Natural killer cell (primary cell): ENCODE measurements around the gene MIGA2. TPM values are rescaled to one million over a fixed set of nuclear protein-coding genes. Genes with fewer than 3 reads are reported as not detected.

ENCODE experiments used
- ATAC-seq, 3 donors: fragments of 150-1000 bp in 2 of 3; fragments of 200-7000 bp in 1 of 3; cut with Tn5 transposase; 1 replicate in 1 of 3; 2 replicates in 2 of 3; pipeline ENCODE4 v1.10.0; 2021; ENCODE audit warnings: mild to moderate bottlenecking in 2 of 3, moderate library complexity in 2 of 3
- DNase-seq, 2 donors: peaks; one replicate each; pipeline versions ENCODE4 v3.0.0 to v3.0.0-alpha.2; 2013 to 2021; ENCODE audit warnings: mixed read lengths in 1 of 2
- H3K27ac ChIP-seq: one replicate; pipeline ENCODE4 v1.5.1; 2013; ENCODE audit warnings: mild to moderate bottlenecking, low read length
- H3K27me3 ChIP-seq: one replicate; pipeline ENCODE4 v1.6.1; 2013; ENCODE audit warnings: low read length; ENCODE audit not compliant: control insufficient read depth, insufficient read depth
- H3K36me3 ChIP-seq: one replicate; pipeline ENCODE4 v1.6.1; 2013; ENCODE audit warnings: low read length; ENCODE audit not compliant: control insufficient read depth, insufficient read depth
- H3K4me1 ChIP-seq: one replicate; pipeline ENCODE4 v1.6.1; 2013; ENCODE audit warnings: low read length; ENCODE audit not compliant: control insufficient read depth, insufficient read depth
- H3K4me3 ChIP-seq: one replicate; pipeline ENCODE4 v1.5.1; 2013; ENCODE audit warnings: low read length
- H3K9me3 ChIP-seq: one replicate; pipeline ENCODE4 v1.6.1; 2013; ENCODE audit warnings: low read length; ENCODE audit not compliant: control insufficient read depth, insufficient read depth
- H3K27ac Mint-ChIP-seq, 2 donors: one replicate each; pipeline ENCODE4 v1.8.0; 2022; ENCODE audit warnings: mild to moderate bottlenecking in 2 of 2, mixed read lengths in 2 of 2, moderate library complexity in 1 of 2
- H3K27me3 Mint-ChIP-seq, 2 donors: one replicate each; pipeline ENCODE4 v1.8.0; 2022; ENCODE audit warnings: low read depth in 2 of 2, mixed read lengths in 2 of 2
- H3K36me3 Mint-ChIP-seq: one replicate; pipeline ENCODE4 v1.8.0; 2022; ENCODE audit warnings: mixed read lengths
- H3K4me1 Mint-ChIP-seq, 2 donors: one replicate each; pipeline ENCODE4 v1.8.0; 2022; ENCODE audit warnings: mixed read lengths in 2 of 2
- H3K4me3 Mint-ChIP-seq: one replicate; pipeline ENCODE4 v1.8.0; 2022; ENCODE audit warnings: mild to moderate bottlenecking, moderate library complexity, mixed read lengths
- H3K9me3 Mint-ChIP-seq, 2 donors: one replicate each; pipeline ENCODE4 v1.8.0; 2022; ENCODE audit warnings: mixed read lengths in 2 of 2
- WGBS: methylation state at CpG from one replicate; pipeline ENCODE4 v1.1.7; 2013; ENCODE audit warnings: missing lambda C conversion rate; ENCODE audit not compliant: insufficient coverage; 5-methylcytosine and 5-hydroxymethylcytosine counted together
- intact Hi-C: fragments of 100-400 bp; cut with micrococcal nuclease; formaldehyde crosslinking; loops from one replicate; pipeline ENCODE4 v1.14.2; 2022
- total RNA-seq, 4 donors: library from RNA; stranded (reverse); fragments of 120-200 nt in 1 of 4; gene quantifications; one replicate each; pipeline versions ENCODE4 v1.2.3 to v1.2.4, GENCODE V29; 2013 to 2022
- TF ChIP-seq, protein P1 (sequence below): fragments of 200-600 bp; IDR thresholded peaks from one replicate; pipeline ENCODE4 v1.8.0; 2022; ENCODE audit warnings: antibody characterized with exemption

MIGA2 gene
- total RNA-seq, 3 donors from 2014 or later (not counting 1 experiment from before 2014, with no cell fraction given), result 67.3 to 77.9 (median 73.9) TPM

DNA sequence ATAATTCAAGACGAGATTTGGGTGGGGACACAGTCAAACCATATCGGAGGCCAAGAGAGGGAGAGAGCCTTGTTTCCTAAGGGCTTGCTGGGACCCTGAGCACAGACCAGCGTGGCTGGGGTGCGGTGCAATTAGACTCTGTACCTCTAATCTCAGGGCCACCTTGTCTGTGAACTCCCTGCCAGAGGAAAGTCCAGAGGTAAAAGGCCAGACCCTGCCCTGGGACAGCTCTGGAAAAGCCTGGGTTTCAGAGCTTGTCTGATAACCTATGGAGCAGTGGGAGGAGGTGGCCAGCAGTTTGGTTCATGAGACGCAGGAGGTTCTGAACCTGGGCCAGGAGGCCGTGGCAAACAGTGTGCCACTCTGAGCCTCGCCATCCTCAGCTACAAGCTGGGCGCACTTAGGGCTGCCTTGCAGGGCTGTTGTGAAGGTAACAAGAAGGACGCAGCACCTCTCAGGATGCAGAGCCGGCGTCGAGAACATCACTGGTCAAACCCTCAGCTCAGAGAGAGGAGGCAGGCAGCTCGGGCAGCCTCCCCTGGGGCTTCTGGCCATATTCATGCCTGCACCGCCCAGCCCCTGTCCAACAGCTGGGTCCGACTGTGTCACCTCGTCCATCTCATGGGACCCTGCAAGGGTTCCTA, 39.7 kb downstream of the MIGA2 start:
- intact Hi-C loops, result no loop called here
- DNase-seq, result no peak
- no peak overlapping the region for H3K4me3 Mint-ChIP-seq
- peaks cover 5 to 8% of the 10 kb centered on the region in 2 donors for H3K4me1 Mint-ChIP-seq
- TF ChIP-seq, protein P1, sequence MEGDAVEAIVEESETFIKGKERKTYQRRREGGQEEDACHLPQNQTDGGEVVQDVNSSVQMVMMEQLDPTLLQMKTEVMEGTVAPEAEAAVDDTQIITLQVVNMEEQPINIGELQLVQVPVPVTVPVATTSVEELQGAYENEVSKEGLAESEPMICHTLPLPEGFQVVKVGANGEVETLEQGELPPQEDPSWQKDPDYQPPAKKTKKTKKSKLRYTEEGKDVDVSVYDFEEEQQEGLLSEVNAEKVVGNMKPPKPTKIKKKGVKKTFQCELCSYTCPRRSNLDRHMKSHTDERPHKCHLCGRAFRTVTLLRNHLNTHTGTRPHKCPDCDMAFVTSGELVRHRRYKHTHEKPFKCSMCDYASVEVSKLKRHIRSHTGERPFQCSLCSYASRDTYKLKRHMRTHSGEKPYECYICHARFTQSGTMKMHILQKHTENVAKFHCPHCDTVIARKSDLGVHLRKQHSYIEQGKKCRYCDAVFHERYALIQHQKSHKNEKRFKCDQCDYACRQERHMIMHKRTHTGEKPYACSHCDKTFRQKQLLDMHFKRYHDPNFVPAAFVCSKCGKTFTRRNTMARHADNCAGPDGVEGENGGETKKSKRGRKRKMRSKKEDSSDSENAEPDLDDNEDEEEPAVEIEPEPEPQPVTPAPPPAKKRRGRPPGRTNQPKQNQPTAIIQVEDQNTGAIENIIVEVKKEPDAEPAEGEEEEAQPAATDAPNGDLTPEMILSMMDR, result no peak
- Histone ChIP-seq H3K4me1 (peaks cover 18% of the 10 kb centered on the region), H3K36me3 (no peaks in the 10 kb centered on the region), H3K4me3 (no peak overlapping the region), H3K27me3 (no peaks in the 10 kb centered on the region), H3K9me3 (no peaks in the 10 kb centered on the region), H3K27ac (no peak overlapping the region)
- H3K9me3 Mint-ChIP-seq, result no peaks in the 10 kb centered on the region
- H3K27ac Mint-ChIP-seq, result no peak overlapping the region
- no peaks in the 10 kb centered on the region for H3K36me3 Mint-ChIP-seq
- H3K27me3 Mint-ChIP-seq, result no peaks in the 10 kb centered on the region
- 94% methylated on average over 16 of the region's 16 CpGs for WGBS
- no peak for ATAC-seq

DNA sequence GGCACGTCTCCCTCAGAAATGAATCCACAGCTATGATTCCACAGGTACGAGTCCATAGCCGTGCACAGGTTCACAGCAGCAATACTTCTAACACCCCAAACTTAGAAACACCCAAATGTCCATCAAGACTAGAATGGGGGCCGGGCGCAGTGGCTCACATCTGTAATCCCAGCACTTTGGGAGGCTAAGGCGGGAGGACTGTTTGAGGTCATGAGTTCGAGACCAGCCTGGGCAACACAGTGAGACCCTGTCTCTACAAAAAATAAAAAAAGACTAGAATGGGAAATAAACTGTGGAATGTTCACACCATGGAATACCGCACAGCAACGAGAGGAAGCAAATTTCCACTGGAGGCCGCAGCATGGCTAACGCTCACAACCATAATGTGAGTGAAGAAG, 40.2 kb downstream of the MIGA2 start:
- peaks cover 16% of the 10 kb centered on the region for H3K4me1 ChIP-seq
- H3K27ac ChIP-seq, result no peak overlapping the region
- intact Hi-C loops, result no loop called here
- TF ChIP-seq, protein P1, result no peak
- DNase-seq (no peak), ATAC-seq (no peak)
- H3K27ac Mint-ChIP-seq, result no peak overlapping the region
- H3K9me3 Mint-ChIP-seq, result no peaks in the 10 kb centered on the region
- H3K4me3 ChIP-seq, result no peak overlapping the region
- no peak overlapping the region for H3K4me3 Mint-ChIP-seq
- no peaks in the 10 kb centered on the region for H3K9me3 ChIP-seq
- H3K36me3 ChIP-seq, result no peaks in the 10 kb centered on the region
- 98% methylated on average over 11 of the region's 11 CpGs for WGBS
- H3K4me1 Mint-ChIP-seq, result peaks cover 5 to 13% of the 10 kb centered on the region in 2 donors
- no peaks in the 10 kb centered on the region for H3K36me3 Mint-ChIP-seq
- no peaks in the 10 kb centered on the region for H3K27me3 Mint-ChIP-seq
- H3K27me3 ChIP-seq, result no peaks in the 10 kb centered on the region

DNA sequence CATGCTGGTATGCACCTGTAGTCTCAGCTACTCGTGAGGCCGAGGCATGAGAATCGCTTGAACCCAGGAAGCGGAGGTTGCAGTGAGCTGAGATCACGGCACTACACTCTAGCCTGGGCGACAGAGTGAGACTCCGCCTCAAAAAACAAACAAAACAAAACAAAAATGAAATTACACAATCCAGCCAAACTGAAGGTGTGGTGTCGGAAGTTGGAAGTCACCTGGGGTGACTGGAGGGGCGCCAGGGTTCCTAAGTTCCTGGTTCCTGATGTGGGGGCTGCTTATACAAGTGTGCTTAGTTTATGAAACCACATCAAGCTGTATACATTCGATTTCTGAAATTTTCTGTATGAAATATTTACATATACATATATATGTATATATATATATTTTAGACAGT, 40.8 kb downstream of the MIGA2 start:
- Histone ChIP-seq H3K4me1 (peaks cover 17% of the 10 kb centered on the region), H3K9me3 (no peaks in the 10 kb centered on the region), H3K36me3 (no peaks in the 10 kb centered on the region), H3K4me3 (no peak overlapping the region), H3K27ac (no peak overlapping the region), H3K27me3 (no peaks in the 10 kb centered on the region)
- Mint-ChIP-seq H3K27me3 (no peaks in the 10 kb centered on the region), H3K36me3 (no peaks in the 10 kb centered on the region), H3K4me3 (no peak overlapping the region), H3K9me3 (no peaks in the 10 kb centered on the region), H3K27ac (no peak overlapping the region), H3K4me1 (peaks cover 5 to 16% of the 10 kb centered on the region in 2 donors)
- TF ChIP-seq, protein P1, result no peak
- no peak for ATAC-seq
- WGBS, result 96% methylated on average over 8 of the region's 10 CpGs
- no peak for DNase-seq
- intact Hi-C loops, result no loop called here
